NB4 (cell line): ENCODE measurements around the gene SCARB1.
"Not testable (repeated sequence)": the region's sequence is repeated elsewhere in the genome, so short reads cannot be mapped to it uniquely, and the experiment has no call there.

Experiments
- DNase-seq: peaks from one replicate; pipeline ENCODE4 v3.0.0; 2010; ENCODE audit warnings: low read depth
- H3K4me3 ChIP-seq: one replicate; pipeline ENCODE4 v1.5.1; 2011; ENCODE audit warnings: mild to moderate bottlenecking, low read depth, low read length, moderate library complexity
- CTCF ChIP-seq: IDR thresholded peaks from one replicate; pipeline ENCODE4 v1.5.1; 2012; ENCODE audit warnings: low read depth, low read length
- MYC ChIP-seq: IDR thresholded peaks from 2 replicates; pipeline ENCODE4 v1.6.1; 2011; ENCODE audit warnings: low read depth, low read length
- POLR2A ChIP-seq: IDR thresholded peaks from 2 replicates; pipeline ENCODE4 v1.6.1; 2011; ENCODE audit warnings: mild to moderate bottlenecking; ENCODE audit not compliant: insufficient read length; ENCODE audit errors: extremely low read depth
- TF ChIP-seq, protein P1 (sequence below): IDR thresholded peaks from 2 replicates; pipeline ENCODE4 v1.6.1; 2011; ENCODE audit warnings: low read depth, low read length

SCARB1 gene

GRCh38 chr12:124904306-124905098 lies 40.8 kb upstream of the SCARB1 start:
- DNase-seq, result peak; percentile 90
- peak overlapping the region; percentile 19 for H3K4me3 ChIP-seq
- TF ChIP-seq, protein P1, sequence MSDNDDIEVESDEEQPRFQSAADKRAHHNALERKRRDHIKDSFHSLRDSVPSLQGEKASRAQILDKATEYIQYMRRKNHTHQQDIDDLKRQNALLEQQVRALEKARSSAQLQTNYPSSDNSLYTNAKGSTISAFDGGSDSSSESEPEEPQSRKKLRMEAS, result peak; percentile 99
- TF ChIP-seq MYC, result peak; percentile 97
- TF ChIP-seq CTCF, result no peak

DNA sequence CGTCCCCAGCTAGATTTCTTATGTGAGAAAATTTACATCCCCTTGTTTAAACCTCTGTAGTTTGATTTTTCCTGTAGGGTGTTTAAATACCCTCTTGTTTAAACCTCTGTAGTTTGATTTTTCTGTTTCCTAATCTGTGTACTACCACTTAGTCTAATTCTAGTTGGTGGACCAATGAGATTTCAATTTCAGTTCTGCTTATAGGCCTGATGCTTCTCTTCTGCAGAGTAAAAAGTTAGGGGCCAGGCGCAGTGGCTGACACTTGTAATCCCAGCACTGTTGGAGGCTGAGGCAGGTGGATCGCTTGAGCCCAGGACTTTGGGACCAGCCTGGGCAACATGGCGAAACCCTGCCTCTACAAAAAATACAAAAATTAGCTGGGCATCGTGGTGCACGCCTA lies 39.3 kb upstream of the SCARB1 start:
- H3K4me3 ChIP-seq, result no peak overlapping the region
- no peak for DNase-seq
- TF ChIP-seq POLR2A (no peak), CTCF (no peak), MYC (no peak)
- TF ChIP-seq, protein P1, result no peak

- TF ChIP-seq CTCF (no peak), MYC (no peak), POLR2A (no peak)
- TF ChIP-seq, protein P1, result no peak
- peak; percentile 21 for DNase-seq
- H3K4me3 ChIP-seq, result no peak overlapping the region
Measured at GRCh38 chr12:124901003-124901402, 37.3 kb upstream of the SCARB1 start.

GRCh38 chr12:124900345-124900795 lies 36.7 kb upstream of the SCARB1 start:
- H3K4me3 ChIP-seq, DNase-seq: not testable (repeated sequence)

GRCh38 chr12:124898923-124899294 lies 35.2 kb upstream of the SCARB1 start:
- H3K4me3 ChIP-seq, result no peak overlapping the region
- DNase-seq, result no peak
- TF ChIP-seq POLR2A (no peak), MYC (no peak), CTCF (no peak)
- TF ChIP-seq, protein P1, result no peak

GRCh38 chr12:124898200-124898922 lies 34.7 kb upstream of the SCARB1 start:
- TF ChIP-seq, protein P1, result no peak
- TF ChIP-seq POLR2A (no peak), MYC (0 out of 2 replicates have a peak, but pooled peaks have one; percentile 19), CTCF (peak; percentile 73)
- peak; percentile 70 for DNase-seq
- no peak overlapping the region for H3K4me3 ChIP-seq
